D721Med (cell line): ENCODE measurements around the gene TRIML1.

Experiments
- DNase-seq: peaks from one replicate; pipeline ENCODE4 v3.0.0; 2011; ENCODE audit warnings: low spot score; ENCODE audit not compliant: insufficient read length
- FAIRE-seq: peaks from 2 replicates; lab custom pipeline; 2011; peaks lifted over from hg19 to GRCh38; lab: Jason Lieb, UNC
- CTCF ChIP-seq: IDR thresholded peaks from 2 replicates; pipeline ENCODE4 v1.5.1; 2012; ENCODE audit warnings: mild to moderate bottlenecking, control low read depth; ENCODE audit not compliant: insufficient read depth; ENCODE audit errors: missing control alignments

The TRIML1 gene

GRCh38 chr4:188162698-188163097 is 23.5 kb downstream of the TRIML1 start:
- no peak for FAIRE-seq
- no peak for TF ChIP-seq CTCF
- no peak for DNase-seq

GRCh38 chr4:188168726-188169373 is 29.6 kb downstream of the TRIML1 start:
- FAIRE-seq (no peak), DNase-seq (no peak)
- TF ChIP-seq CTCF: no peak

GRCh38 chr4:188171551-188171950 is 32.3 kb downstream of the TRIML1 start:
- FAIRE-seq: no peak
- DNase-seq: no peak
- TF ChIP-seq CTCF: no peak

GRCh38 chr4:188175288-188175687 is 36.0 kb downstream of the TRIML1 start:
- no peak for DNase-seq
- TF ChIP-seq CTCF: no peak
- FAIRE-seq: no peak

GRCh38 chr4:188177997-188178675 is 38.9 kb downstream of the TRIML1 start:
- no peak for TF ChIP-seq CTCF
- FAIRE-seq (no peak), DNase-seq (no peak)

GRCh38 chr4:188178806-188179205 is 39.6 kb downstream of the TRIML1 start:
- TF ChIP-seq CTCF: no peak
- no peak for FAIRE-seq

GRCh38 chr4:188187106-188187505 is 47.9 kb downstream of the TRIML1 start:
- TF ChIP-seq CTCF: no peak
- no peak for FAIRE-seq
- no peak for DNase-seq

More at GRCh38 chr4:188178806-188179205, 39.6 kb downstream of the TRIML1 start:
- DNase-seq: no peak
